Measurements from ENCODE around the gene PTAFR.

Gene PTAFR

GRCh38 chr1:28175955-28176485 lies 470 bp downstream of the PTAFR start:
- H3K4me3 ChIP-seq (replicated peaks; ENCODE audit: low read depth, low read length): no peak overlapping the region
- no peak for DNase-seq (ENCODE audit: low read depth)
- no peak for TF ChIP-seq CTCF (IDR thresholded peaks at IDR 0.05; ENCODE audit: low read length, missing control alignments)

- H3K4me3 ChIP-seq (replicated peaks; ENCODE audit: low read depth, low read length): no peak overlapping the region
- TF ChIP-seq CTCF (IDR thresholded peaks at IDR 0.05; ENCODE audit: low read length, missing control alignments): no peak
- no peak for DNase-seq (ENCODE audit: low read depth)
These were observed 2.6 kb downstream of the PTAFR start for GRCh38 chr1:28173980-28174297.

- DNase-seq (ENCODE audit: low read depth): peak; percentile 49
- no peak for TF ChIP-seq CTCF (IDR thresholded peaks at IDR 0.05; ENCODE audit: low read length, missing control alignments)
- no peak overlapping the region for H3K4me3 ChIP-seq (replicated peaks; ENCODE audit: low read depth, low read length)
These were observed 3.1 kb downstream of the PTAFR start for GRCh38 chr1:28173151-28173979.

GRCh38 chr1:28172713-28173150 lies 3.8 kb downstream of the PTAFR start:
- TF ChIP-seq CTCF (IDR thresholded peaks at IDR 0.05; ENCODE audit: low read length, missing control alignments): no peak
- H3K4me3 ChIP-seq (replicated peaks; ENCODE audit: low read depth, low read length): peak overlapping the region; percentile 14
- peak; percentile 69 for DNase-seq (ENCODE audit: low read depth)

- no peak for TF ChIP-seq CTCF (IDR thresholded peaks at IDR 0.05; ENCODE audit: low read length, missing control alignments)
- no peak for DNase-seq (ENCODE audit: low read depth)
- H3K4me3 ChIP-seq (replicated peaks; ENCODE audit: low read depth, low read length): no peak overlapping the region
These were observed 5.2 kb downstream of the PTAFR start for GRCh38 chr1:28171246-28171645.

- DNase-seq (ENCODE audit: low read depth): peak; percentile 25
- TF ChIP-seq CTCF (IDR thresholded peaks at IDR 0.05; ENCODE audit: low read length, missing control alignments): no peak
- no peak overlapping the region for H3K4me3 ChIP-seq (replicated peaks; ENCODE audit: low read depth, low read length)
These were observed 6.4 kb downstream of the PTAFR start for GRCh38 chr1:28170001-28170596.

All from fibroblast of pulmonary artery (primary cell).